ENCODE results near the gene FIGNL2. TPM values are rescaled to one million over a fixed set of nuclear protein-coding genes. Genes with fewer than 3 reads are reported as not detected.

Gene FIGNL2
- total and polyA plus RNA-seq, 9 of the 15 experiments (the other 6 are each of a cell fraction or from before 2014, with no cell fraction given): 0.01 TPM; not detected in 8

GRCh38 chr12:51884676-51885229 lies 36.2 kb upstream of the FIGNL2 start (continued):
- peak; percentile 41; the same call in 1 of the 2 replicates for TF ChIP-seq AFF4 (CRISPR knock-in tag; IDR thresholded peaks at IDR 0.05)
- TF ChIP-seq ERF (CRISPR knock-in tag; IDR thresholded peaks at IDR 0.05): no peak
- no peak for TF ChIP-seq STAG1 (CRISPR knock-in tag; IDR thresholded peaks at IDR 0.05; ENCODE audit: borderline replicate concordance)
- TF ChIP-seq ZBTB8A (IDR thresholded peaks at IDR 0.05; ENCODE audit: partially characterized antibody): no peak
- TF ChIP-seq ZEB2 (IDR thresholded peaks at IDR 0.05): peak; percentile 100
- peak; percentile 67 for TF ChIP-seq KLF6 (CRISPR knock-in tag; IDR thresholded peaks at IDR 0.05; ENCODE audit: borderline replicate concordance)
- TF ChIP-seq SIN3B (IDR thresholded peaks at IDR 0.05; ENCODE audit: low read depth): no peak
- no peak for TF ChIP-seq CREB3L1 (IDR thresholded peaks at IDR 0.05; ENCODE audit: borderline replicate concordance, low read depth)
- no peak for TF ChIP-seq EWSR1 (IDR thresholded peaks at IDR 0.05; ENCODE audit: borderline replicate concordance, low read depth, partially characterized antibody)
- TF ChIP-seq RBM22 (IDR thresholded peaks at IDR 0.05; ENCODE audit: low read depth, low read length, poor library complexity, severe bottlenecking): no peak
- TF ChIP-seq ZNF431 (CRISPR knock-in tag; IDR thresholded peaks at IDR 0.05): no peak
- no peak for TF ChIP-seq CBFB (CRISPR knock-in tag; IDR thresholded peaks at IDR 0.05)
- no peak for TF ChIP-seq HNRNPLL (IDR thresholded peaks at IDR 0.05; ENCODE audit: low read depth, low read length, poor library complexity, severe bottlenecking)
- peak in 1 of 2 experiments; percentile 44; a peak in 2 of 4 replicates for TF ChIP-seq MLLT1 (IDR thresholded peaks at IDR 0.05)
- no peak for TF ChIP-seq PHF8 (IDR thresholded peaks at IDR 0.05; ENCODE audit: borderline replicate concordance, low read length)
- peak in 1 of 2 experiments; percentile 46; a peak in 1 of 4 replicates for TF ChIP-seq TEAD1 (CRISPR knock-in tag; IDR thresholded peaks at IDR 0.05)
- peak; percentile 53 to 99 for TF ChIP-seq AFF1 (IDR thresholded peaks at IDR 0.05; ENCODE audit: low read depth in 1 of 2, partially characterized antibody in 2 of 2)

Measured in K562 (cell line).